ENCODE results near the gene CECR2. TPM values are rescaled to one million over a fixed set of nuclear protein-coding genes. Genes with fewer than 3 reads are reported as not detected.

The CECR2 gene
- total and polyA plus RNA-seq, 2 of the 8 experiments (the other 6 are each of a cell fraction or from before 2014, with no cell fraction given) = 18.3 to 123 TPM

GRCh38 chr22:17548010-17548755 lies 178.9 kb downstream of the CECR2 start:
- Histone ChIP-seq H3K18ac (ENCODE audit: extremely low read depth, low read length) (no peak overlapping the region), H2BK15ac (ENCODE audit: low read length) (no peak overlapping the region), H3K9me3 (ENCODE audit: insufficient read depth in 2 of 2, low read depth in 1 of 2, low read length in 1 of 2) (no peaks in the 10 kb centered on the region), H4K20me1 (replicated peaks in 1 of 2; ENCODE audit: control insufficient read depth in 1 of 2, insufficient read depth in 2 of 2, low read length in 2 of 2) (peaks cover 0 to 6% of the 10 kb centered on the region in 2 experiments), H3K79me1 (ENCODE audit: low read depth, low read length) (peaks cover 2% of the 10 kb centered on the region; the same call in 1 of the 2 replicates), H3K56ac (replicated peaks; ENCODE audit: insufficient read length, low read depth, low read length) (no peak overlapping the region), H2BK20ac (ENCODE audit: low read length) (no peak overlapping the region), H3K4ac (replicated peaks; ENCODE audit: insufficient read length, low read depth, low read length) (no peak overlapping the region), H3K4me3 (ENCODE audit: extremely low read depth in 1 of 4, insufficient read depth in 2 of 4, low read depth in 3 of 4, low read length in 4 of 4) (no peak overlapping the region), H3K79me2 (ENCODE audit: control insufficient read depth in 1 of 2, insufficient read depth in 2 of 2, low read length in 2 of 2) (peaks cover 0 to 2% of the 10 kb centered on the region in 2 experiments; a peak in 1 of 4 replicates), H2AFZ (ENCODE audit: low read length) (no peak overlapping the region), H3K9ac (replicated peaks in 1 of 4; ENCODE audit: extremely low read depth in 1 of 4, low read depth in 3 of 4, low read length in 3 of 4) (no peak overlapping the region), H3K27ac (ENCODE audit: low read depth, low read length) (no peak overlapping the region), H2BK120ac (replicated peaks; ENCODE audit: low read depth, low read length) (no peak overlapping the region), H3K23me2 (ENCODE audit: low read depth, low read length) (no peaks in the 10 kb centered on the region; the same call in 1 of the 2 replicates), H3K27me3 (replicated peaks in 1 of 4; ENCODE audit: control insufficient read depth in 3 of 4, extremely low read depth in 1 of 4, insufficient read depth in 3 of 4, low read length in 3 of 4) (no peaks in the 10 kb centered on the region), H3K36me3 (ENCODE audit: control insufficient read depth in 2 of 4, insufficient read depth in 4 of 4, low read length in 3 of 4) (peaks cover 39 to 81% (median 60%) of the 10 kb centered on the region in 4 experiments), H2BK5ac (ENCODE audit: low read depth, low read length) (no peak overlapping the region), H4K8ac (ENCODE audit: extremely low read depth, insufficient read depth, low read length) (no peak overlapping the region; the same call in 1 of the 2 replicates), H3K4me2 (ENCODE audit: insufficient read depth in 1 of 2, low read depth in 2 of 2, low read length in 2 of 2) (no peak overlapping the region), H2BK12ac (ENCODE audit: low read depth, low read length) (no peak overlapping the region), H3K23ac (ENCODE audit: insufficient read length) (no peak overlapping the region), H3K14ac (ENCODE audit: insufficient read length) (no peak overlapping the region), H4K91ac (replicated peaks; ENCODE audit: insufficient read length, low read length) (no peak overlapping the region), H3K4me1 (replicated peaks in 1 of 4; ENCODE audit: control insufficient read depth in 3 of 4, insufficient read depth in 4 of 4, low read length in 3 of 4) (no peaks in the 10 kb centered on the region), H4K5ac (ENCODE audit: insufficient read length, low read depth, low read length) (no peak overlapping the region), H2AK5ac (ENCODE audit: low read depth, low read length) (no peak overlapping the region)
- CTCF ChIA-PET (ENCODE audit: partially characterized antibody) = interaction anchor here (0.6 to 3.7 kb wide), 4 partner anchors 9 to 294 kb away, joined by 3 to 14 read pairs (median 4); no protein-coding TSS in a partner anchor
- POLR2A ChIA-PET (ENCODE audit: partially characterized antibody) = interaction anchor here (1.2 to 2.2 kb wide), 3 partner anchors 11 to 42 kb away, joined by 4 to 5 read pairs (median 5); no protein-coding TSS in a partner anchor
- DNase-seq (ENCODE audit: low read depth in 1 of 2, low spot score in 2 of 2) = no peak
- WGBS, 2 experiments (ENCODE audit: extremely low coverage in 1 of 2, insufficient coverage in 1 of 2, insufficient read length in 1 of 2, insufficient replicate concordance in 2 of 2, low coverage in 1 of 2, low lambda C conversion rate in 2 of 2, missing lambda C conversion rate in 1 of 2) = 97% methylated on average over 22 of the region's 23 CpGs; no CpG with 5 or more reads in 1 of the 2 experiments
- FAIRE-seq = no peak
- TF ChIP-seq, protein P1, sequence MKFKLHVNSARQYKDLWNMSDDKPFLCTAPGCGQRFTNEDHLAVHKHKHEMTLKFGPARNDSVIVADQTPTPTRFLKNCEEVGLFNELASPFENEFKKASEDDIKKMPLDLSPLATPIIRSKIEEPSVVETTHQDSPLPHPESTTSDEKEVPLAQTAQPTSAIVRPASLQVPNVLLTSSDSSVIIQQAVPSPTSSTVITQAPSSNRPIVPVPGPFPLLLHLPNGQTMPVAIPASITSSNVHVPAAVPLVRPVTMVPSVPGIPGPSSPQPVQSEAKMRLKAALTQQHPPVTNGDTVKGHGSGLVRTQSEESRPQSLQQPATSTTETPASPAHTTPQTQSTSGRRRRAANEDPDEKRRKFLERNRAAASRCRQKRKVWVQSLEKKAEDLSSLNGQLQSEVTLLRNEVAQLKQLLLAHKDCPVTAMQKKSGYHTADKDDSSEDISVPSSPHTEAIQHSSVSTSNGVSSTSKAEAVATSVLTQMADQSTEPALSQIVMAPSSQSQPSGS (IDR thresholded peaks at IDR 0.05; ENCODE audit: low read length) = no peak
- TF ChIP-seq SAP30 (IDR thresholded peaks at IDR 0.05; ENCODE audit: insufficient read depth, insufficient replicate concordance, low read length) = no peak
- TF ChIP-seq BRCA1 (IDR thresholded peaks at IDR 0.05; ENCODE audit: low read depth, low read length) = no peak
- TF ChIP-seq RFX5 (IDR thresholded peaks at IDR 0.05; ENCODE audit: borderline replicate concordance, low read depth, low read length) = no peak
- TF ChIP-seq, protein P2, sequence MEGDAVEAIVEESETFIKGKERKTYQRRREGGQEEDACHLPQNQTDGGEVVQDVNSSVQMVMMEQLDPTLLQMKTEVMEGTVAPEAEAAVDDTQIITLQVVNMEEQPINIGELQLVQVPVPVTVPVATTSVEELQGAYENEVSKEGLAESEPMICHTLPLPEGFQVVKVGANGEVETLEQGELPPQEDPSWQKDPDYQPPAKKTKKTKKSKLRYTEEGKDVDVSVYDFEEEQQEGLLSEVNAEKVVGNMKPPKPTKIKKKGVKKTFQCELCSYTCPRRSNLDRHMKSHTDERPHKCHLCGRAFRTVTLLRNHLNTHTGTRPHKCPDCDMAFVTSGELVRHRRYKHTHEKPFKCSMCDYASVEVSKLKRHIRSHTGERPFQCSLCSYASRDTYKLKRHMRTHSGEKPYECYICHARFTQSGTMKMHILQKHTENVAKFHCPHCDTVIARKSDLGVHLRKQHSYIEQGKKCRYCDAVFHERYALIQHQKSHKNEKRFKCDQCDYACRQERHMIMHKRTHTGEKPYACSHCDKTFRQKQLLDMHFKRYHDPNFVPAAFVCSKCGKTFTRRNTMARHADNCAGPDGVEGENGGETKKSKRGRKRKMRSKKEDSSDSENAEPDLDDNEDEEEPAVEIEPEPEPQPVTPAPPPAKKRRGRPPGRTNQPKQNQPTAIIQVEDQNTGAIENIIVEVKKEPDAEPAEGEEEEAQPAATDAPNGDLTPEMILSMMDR (IDR thresholded peaks at IDR 0.05; ENCODE audit: control extremely low read depth in 1 of 3, insufficient read depth in 1 of 3, low read depth in 1 of 3, low read length in 3 of 3) = no peak; a peak in 1 of 4 replicates
- TF ChIP-seq MAFK (IDR thresholded peaks at IDR 0.05; ENCODE audit: low read depth, low read length) = no peak
- TF ChIP-seq CHD1 (IDR thresholded peaks at IDR 0.05; ENCODE audit: low read depth, low read length) = no peak
